ENCODE data around the gene GPER1.

GPER1 gene

GRCh38 chr7:1090686-1091643 lies 3.1 kb downstream of the GPER1 start:
- no peak for DNase-seq

- DNase-seq = no peak
Measured at GRCh38 chr7:1091644-1092027, 3.7 kb downstream of the GPER1 start.

- no peak for DNase-seq
Measured at GRCh38 chr7:1092161-1092632, 4.3 kb downstream of the GPER1 start.

GRCh38 chr7:1092806-1093501 lies 5.0 kb downstream of the GPER1 start:
- DNase-seq = no peak

GRCh38 chr7:1093502-1093843 lies 5.6 kb downstream of the GPER1 start:
- no peak for DNase-seq

- DNase-seq = no peak
Measured at GRCh38 chr7:1093916-1094508, 6.1 kb downstream of the GPER1 start.

- DNase-seq = no peak
Measured at GRCh38 chr7:1094870-1095269, 7.0 kb downstream of the GPER1 start.

GRCh38 chr7:1095621-1096155 lies 7.8 kb downstream of the GPER1 start:
- DNase-seq = no peak

- DNase-seq = no peak
Measured at GRCh38 chr7:1096156-1097119, 8.5 kb downstream of the GPER1 start.

- no peak for DNase-seq
Measured at GRCh38 chr7:1097120-1097504, 9.2 kb downstream of the GPER1 start.

GRCh38 chr7:1098243-1099153 lies 10.6 kb downstream of the GPER1 start:
- no peak for DNase-seq

- no peak for DNase-seq
Measured at GRCh38 chr7:1099154-1099542, 11.2 kb downstream of the GPER1 start.

- no peak for DNase-seq
Measured at GRCh38 chr7:1099637-1100036, 11.7 kb downstream of the GPER1 start.

- no peak for DNase-seq
Measured at GRCh38 chr7:1100386-1100785, 12.5 kb downstream of the GPER1 start.

GRCh38 chr7:1100834-1101562 lies 13.1 kb downstream of the GPER1 start:
- DNase-seq = no peak

GRCh38 chr7:1101563-1102431 lies 13.9 kb downstream of the GPER1 start:
- no peak for DNase-seq

GRCh38 chr7:1103009-1103788 lies 15.3 kb downstream of the GPER1 start:
- DNase-seq = no peak

- DNase-seq = no peak
Measured at GRCh38 chr7:1103789-1104515, 16.0 kb downstream of the GPER1 start.
